SK-N-SH treated with all-trans-retinoic acid at 6 μM for 48 hours (cell line): ENCODE data around the gene PIK3R1.

ENCODE experiments used
- ATAC-seq: fragments of 200-7000 bp; cut with Tn5 transposase; 3 replicates; pipeline ENCODE4 v1.9.1; 2020; ENCODE audit warnings: mild to moderate bottlenecking, moderate library complexity
- ARNTL ChIP-seq: fragments of 450-650 bp; formaldehyde crosslinking; IDR thresholded peaks from 2 replicates; pipeline ENCODE4 v1.5.0; 2020; ENCODE audit warnings: low read depth, mild to moderate bottlenecking, moderate library complexity, borderline replicate concordance
- BACH2 ChIP-seq: fragments of 250-450 bp; sonication (Bioruptor Pico); IDR thresholded peaks from 2 replicates; pipeline ENCODE4 v1.9.0; 2021; ENCODE audit warnings: mild to moderate bottlenecking, borderline replicate concordance
- CSDC2 ChIP-seq: fragments of 250-450 bp; sonication (Bioruptor Pico); IDR thresholded peaks from 2 replicates; pipeline ENCODE4 v1.5.0; 2020; ENCODE audit warnings: mild to moderate bottlenecking, moderate library complexity
- ESRRG ChIP-seq: fragments of 250-450 bp; sonication (Bioruptor Pico); IDR thresholded peaks from 2 replicates; pipeline ENCODE4 v1.6.1; 2021; ENCODE audit warnings: mild to moderate bottlenecking
- GLIS3 ChIP-seq: fragments of 250-450 bp; sonication (Bioruptor Pico); IDR thresholded peaks from 2 replicates; pipeline ENCODE4 v1.5.0; 2020; ENCODE audit warnings: mild to moderate bottlenecking, moderate library complexity
- ISL1 ChIP-seq: fragments of 250-450 bp; sonication (Bioruptor Pico); IDR thresholded peaks from 2 replicates; pipeline ENCODE4 v2.1.2; 2022; ENCODE audit warnings: mild to moderate bottlenecking, moderate library complexity
- OSR1 ChIP-seq: fragments of 250-450 bp; sonication (Bioruptor Pico); IDR thresholded peaks from 2 replicates; pipeline ENCODE4 v1.8.0; 2022; ENCODE audit warnings: moderate library complexity, mild to moderate bottlenecking, inconsistent platforms
- PPARA ChIP-seq: fragments of 250-450 bp; sonication (Bioruptor Pico); IDR thresholded peaks from 2 replicates; pipeline ENCODE4 v1.5.0; 2020; ENCODE audit warnings: mild to moderate bottlenecking, borderline replicate concordance
- RARB ChIP-seq: fragments of 250-450 bp; sonication (Bioruptor Pico); IDR thresholded peaks from 2 replicates; pipeline ENCODE4 v1.8.0; 2021; ENCODE audit warnings: mild to moderate bottlenecking, moderate library complexity
- SNAI2 ChIP-seq: fragments of 250-450 bp; sonication (Bioruptor Pico); IDR thresholded peaks from 2 replicates; pipeline ENCODE4 v1.5.0; 2020; ENCODE audit warnings: mild to moderate bottlenecking, moderate library complexity
- TCF4 ChIP-seq: fragments of 250-450 bp; sonication (Bioruptor Pico); IDR thresholded peaks from 2 replicates; pipeline ENCODE4 v1.8.0; 2021; ENCODE audit warnings: mild to moderate bottlenecking, moderate library complexity, borderline replicate concordance
- TOX ChIP-seq: fragments of 250-450 bp; sonication (Bioruptor Pico); IDR thresholded peaks from 2 replicates; pipeline ENCODE4 v1.8.0; 2021; ENCODE audit warnings: mild to moderate bottlenecking, moderate library complexity, borderline replicate concordance
- ZC3H10 ChIP-seq: fragments of 250-450 bp; sonication (Bioruptor Pico); IDR thresholded peaks from 2 replicates; pipeline ENCODE4 v1.5.1; 2021; ENCODE audit warnings: mild to moderate bottlenecking, moderate library complexity
- ZFP3 ChIP-seq: fragments of 250-450 bp; sonication (Bioruptor Pico); IDR thresholded peaks from 2 replicates; pipeline ENCODE4 v1.5.0; 2020; ENCODE audit warnings: mild to moderate bottlenecking, moderate library complexity
- ZFP30 ChIP-seq: fragments of 450-650 bp; formaldehyde crosslinking; IDR thresholded peaks from 2 replicates; pipeline ENCODE4 v1.5.0; 2022; ENCODE audit warnings: mild to moderate bottlenecking, moderate library complexity
- ZNF565 ChIP-seq: fragments of 450-650 bp; formaldehyde crosslinking; conservative IDR thresholded peaks from 2 replicates; pipeline ENCODE4 v1.5.0; 2020; ENCODE audit warnings: low read depth, mild to moderate bottlenecking, moderate library complexity
- ZNF8 ChIP-seq: fragments of 450-650 bp; formaldehyde crosslinking; IDR thresholded peaks from 2 replicates; pipeline ENCODE4 v1.5.0; 2020; ENCODE audit warnings: mild to moderate bottlenecking, moderate library complexity
- TF ChIP-seq, protein P1 (sequence below): fragments of 250-450 bp; sonication (Bioruptor Pico); IDR thresholded peaks from 2 replicates; pipeline ENCODE4 v1.5.1; 2020; ENCODE audit warnings: low read depth, mild to moderate bottlenecking, moderate library complexity
- TF ChIP-seq, protein P2 (sequence below): fragments of 250-450 bp; sonication (Bioruptor Pico); IDR thresholded peaks from 2 replicates; pipeline ENCODE4 v1.8.0; 2020; ENCODE audit warnings: mild to moderate bottlenecking, moderate library complexity, borderline replicate concordance
- TF ChIP-seq, protein P3 (sequence below): fragments of 250-450 bp; sonication (Bioruptor Pico); IDR thresholded peaks from 2 replicates; pipeline ENCODE4 v1.8.0; 2021; ENCODE audit warnings: low read depth, mild to moderate bottlenecking, moderate library complexity, borderline replicate concordance
- TF ChIP-seq, protein P4 (sequence below): fragments of 250-450 bp; sonication (Bioruptor Pico); IDR thresholded peaks from 2 replicates; pipeline ENCODE4 v1.5.1; 2021; ENCODE audit warnings: mild to moderate bottlenecking, moderate library complexity
- TF ChIP-seq, protein P5 (sequence below): fragments of 250-450 bp; sonication (Bioruptor Pico); IDR thresholded peaks from 2 replicates; pipeline ENCODE4 v1.5.0; 2020; ENCODE audit warnings: mild to moderate bottlenecking, moderate library complexity

PIK3R1 gene

DNA sequence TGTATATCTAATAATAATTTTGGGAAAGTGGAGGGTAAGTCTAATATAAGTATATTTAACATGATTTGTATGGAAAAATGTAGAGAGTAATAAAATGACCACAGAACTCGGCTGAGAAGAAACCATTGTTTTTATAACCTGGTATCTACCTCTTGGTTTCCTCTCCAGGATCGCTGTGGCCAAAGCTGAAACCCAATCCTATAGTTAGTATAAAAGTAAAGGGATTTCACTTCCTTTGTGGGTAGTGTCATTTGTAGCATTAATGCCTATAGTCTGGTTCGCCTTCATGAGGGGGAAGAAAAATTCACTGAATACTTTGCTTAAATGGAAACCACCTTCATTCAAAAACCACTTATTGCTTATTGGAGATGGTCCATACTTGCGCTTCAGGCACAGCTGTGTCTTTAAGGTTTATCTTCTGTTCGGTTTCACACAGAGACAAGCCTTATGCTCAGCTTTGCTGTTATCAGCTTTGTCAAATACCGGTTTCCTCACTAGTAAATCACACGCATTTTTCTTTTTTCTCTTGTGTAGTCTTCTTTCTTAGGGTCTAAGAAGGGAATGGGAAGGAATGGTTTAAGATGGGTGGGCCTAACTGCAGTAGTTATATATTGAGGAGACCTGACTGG lies 12.1 kb downstream of the PIK3R1 start:
- TF ChIP-seq ESRRG (CRISPR knock-in tag) (no peak), BACH2 (no peak), ZNF565 (CRISPR knock-in tag) (no peak), ZC3H10 (CRISPR knock-in tag) (no peak), OSR1 (CRISPR knock-in tag) (no peak), ISL1 (CRISPR knock-in tag) (no peak), RARB (CRISPR knock-in tag) (no peak), ZFP3 (CRISPR knock-in tag) (no peak), PPARA (CRISPR knock-in tag) (no peak), TOX (CRISPR knock-in tag) (no peak), ZFP30 (no peak), SNAI2 (CRISPR knock-in tag) (no peak), CSDC2 (CRISPR knock-in tag) (no peak), GLIS3 (CRISPR knock-in tag) (no peak)
- TF ChIP-seq, protein P1, sequence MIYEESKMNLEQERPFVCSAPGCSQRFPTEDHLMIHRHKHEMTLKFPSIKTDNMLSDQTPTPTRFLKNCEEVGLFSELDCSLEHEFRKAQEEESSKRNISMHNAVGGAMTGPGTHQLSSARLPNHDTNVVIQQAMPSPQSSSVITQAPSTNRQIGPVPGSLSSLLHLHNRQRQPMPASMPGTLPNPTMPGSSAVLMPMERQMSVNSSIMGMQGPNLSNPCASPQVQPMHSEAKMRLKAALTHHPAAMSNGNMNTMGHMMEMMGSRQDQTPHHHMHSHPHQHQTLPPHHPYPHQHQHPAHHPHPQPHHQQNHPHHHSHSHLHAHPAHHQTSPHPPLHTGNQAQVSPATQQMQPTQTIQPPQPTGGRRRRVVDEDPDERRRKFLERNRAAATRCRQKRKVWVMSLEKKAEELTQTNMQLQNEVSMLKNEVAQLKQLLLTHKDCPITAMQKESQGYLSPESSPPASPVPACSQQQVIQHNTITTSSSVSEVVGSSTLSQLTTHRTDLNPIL = no peak
- TF ChIP-seq, protein P2, sequence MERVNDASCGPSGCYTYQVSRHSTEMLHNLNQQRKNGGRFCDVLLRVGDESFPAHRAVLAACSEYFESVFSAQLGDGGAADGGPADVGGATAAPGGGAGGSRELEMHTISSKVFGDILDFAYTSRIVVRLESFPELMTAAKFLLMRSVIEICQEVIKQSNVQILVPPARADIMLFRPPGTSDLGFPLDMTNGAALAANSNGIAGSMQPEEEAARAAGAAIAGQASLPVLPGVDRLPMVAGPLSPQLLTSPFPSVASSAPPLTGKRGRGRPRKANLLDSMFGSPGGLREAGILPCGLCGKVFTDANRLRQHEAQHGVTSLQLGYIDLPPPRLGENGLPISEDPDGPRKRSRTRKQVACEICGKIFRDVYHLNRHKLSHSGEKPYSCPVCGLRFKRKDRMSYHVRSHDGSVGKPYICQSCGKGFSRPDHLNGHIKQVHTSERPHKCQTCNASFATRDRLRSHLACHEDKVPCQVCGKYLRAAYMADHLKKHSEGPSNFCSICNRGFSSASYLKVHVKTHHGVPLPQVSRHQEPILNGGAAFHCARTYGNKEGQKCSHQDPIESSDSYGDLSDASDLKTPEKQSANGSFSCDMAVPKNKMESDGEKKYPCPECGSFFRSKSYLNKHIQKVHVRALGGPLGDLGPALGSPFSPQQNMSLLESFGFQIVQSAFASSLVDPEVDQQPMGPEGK = no peak
- TF ChIP-seq, protein P3, sequence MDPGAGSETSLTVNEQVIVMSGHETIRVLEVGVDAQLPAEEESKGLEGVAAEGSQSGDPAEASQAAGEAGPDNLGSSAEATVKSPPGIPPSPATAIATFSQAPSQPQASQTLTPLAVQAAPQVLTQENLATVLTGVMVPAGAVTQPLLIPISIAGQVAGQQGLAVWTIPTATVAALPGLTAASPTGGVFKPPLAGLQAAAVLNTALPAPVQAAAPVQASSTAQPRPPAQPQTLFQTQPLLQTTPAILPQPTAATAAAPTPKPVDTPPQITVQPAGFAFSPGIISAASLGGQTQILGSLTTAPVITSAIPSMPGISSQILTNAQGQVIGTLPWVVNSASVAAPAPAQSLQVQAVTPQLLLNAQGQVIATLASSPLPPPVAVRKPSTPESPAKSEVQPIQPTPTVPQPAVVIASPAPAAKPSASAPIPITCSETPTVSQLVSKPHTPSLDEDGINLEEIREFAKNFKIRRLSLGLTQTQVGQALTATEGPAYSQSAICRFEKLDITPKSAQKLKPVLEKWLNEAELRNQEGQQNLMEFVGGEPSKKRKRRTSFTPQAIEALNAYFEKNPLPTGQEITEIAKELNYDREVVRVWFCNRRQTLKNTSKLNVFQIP (CRISPR knock-in tag) = no peak
- TF ChIP-seq, protein P4, sequence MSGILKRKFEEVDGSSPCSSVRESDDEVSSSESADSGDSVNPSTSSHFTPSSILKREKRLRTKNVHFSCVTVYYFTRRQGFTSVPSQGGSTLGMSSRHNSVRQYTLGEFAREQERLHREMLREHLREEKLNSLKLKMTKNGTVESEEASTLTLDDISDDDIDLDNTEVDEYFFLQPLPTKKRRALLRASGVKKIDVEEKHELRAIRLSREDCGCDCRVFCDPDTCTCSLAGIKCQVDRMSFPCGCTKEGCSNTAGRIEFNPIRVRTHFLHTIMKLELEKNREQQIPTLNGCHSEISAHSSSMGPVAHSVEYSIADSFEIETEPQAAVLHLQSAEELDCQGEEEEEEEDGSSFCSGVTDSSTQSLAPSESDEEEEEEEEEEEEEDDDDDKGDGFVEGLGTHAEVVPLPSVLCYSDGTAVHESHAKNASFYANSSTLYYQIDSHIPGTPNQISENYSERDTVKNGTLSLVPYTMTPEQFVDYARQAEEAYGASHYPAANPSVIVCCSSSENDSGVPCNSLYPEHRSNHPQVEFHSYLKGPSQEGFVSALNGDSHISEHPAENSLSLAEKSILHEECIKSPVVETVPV = no peak
- TF ChIP-seq, protein P5, sequence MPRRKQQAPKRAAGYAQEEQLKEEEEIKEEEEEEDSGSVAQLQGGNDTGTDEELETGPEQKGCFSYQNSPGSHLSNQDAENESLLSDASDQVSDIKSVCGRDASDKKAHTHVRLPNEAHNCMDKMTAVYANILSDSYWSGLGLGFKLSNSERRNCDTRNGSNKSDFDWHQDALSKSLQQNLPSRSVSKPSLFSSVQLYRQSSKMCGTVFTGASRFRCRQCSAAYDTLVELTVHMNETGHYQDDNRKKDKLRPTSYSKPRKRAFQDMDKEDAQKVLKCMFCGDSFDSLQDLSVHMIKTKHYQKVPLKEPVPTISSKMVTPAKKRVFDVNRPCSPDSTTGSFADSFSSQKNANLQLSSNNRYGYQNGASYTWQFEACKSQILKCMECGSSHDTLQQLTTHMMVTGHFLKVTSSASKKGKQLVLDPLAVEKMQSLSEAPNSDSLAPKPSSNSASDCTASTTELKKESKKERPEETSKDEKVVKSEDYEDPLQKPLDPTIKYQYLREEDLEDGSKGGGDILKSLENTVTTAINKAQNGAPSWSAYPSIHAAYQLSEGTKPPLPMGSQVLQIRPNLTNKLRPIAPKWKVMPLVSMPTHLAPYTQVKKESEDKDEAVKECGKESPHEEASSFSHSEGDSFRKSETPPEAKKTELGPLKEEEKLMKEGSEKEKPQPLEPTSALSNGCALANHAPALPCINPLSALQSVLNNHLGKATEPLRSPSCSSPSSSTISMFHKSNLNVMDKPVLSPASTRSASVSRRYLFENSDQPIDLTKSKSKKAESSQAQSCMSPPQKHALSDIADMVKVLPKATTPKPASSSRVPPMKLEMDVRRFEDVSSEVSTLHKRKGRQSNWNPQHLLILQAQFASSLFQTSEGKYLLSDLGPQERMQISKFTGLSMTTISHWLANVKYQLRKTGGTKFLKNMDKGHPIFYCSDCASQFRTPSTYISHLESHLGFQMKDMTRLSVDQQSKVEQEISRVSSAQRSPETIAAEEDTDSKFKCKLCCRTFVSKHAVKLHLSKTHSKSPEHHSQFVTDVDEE (CRISPR knock-in tag) = no peak
- TF ChIP-seq, all 23 proteins: peak for 0
- ATAC-seq = no peak

DNA sequence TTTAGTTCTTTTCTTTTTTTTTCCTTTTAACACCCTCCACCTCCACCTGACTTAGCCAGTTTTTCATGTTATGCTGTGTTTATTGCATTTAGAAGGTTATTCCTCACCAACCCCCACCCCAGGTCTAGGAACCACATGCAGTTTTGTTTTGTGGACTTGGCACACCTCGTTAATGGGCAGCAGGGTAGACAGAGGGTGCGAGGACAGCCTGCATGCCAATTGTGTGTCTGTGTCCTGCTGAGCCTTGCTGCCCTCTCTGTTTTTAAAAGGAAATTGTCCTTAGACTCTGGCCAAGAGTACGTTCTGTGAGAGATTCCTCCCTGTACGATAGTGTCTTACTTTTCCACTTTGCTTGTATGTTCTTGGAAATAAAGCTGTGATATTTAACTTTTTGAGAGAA lies 13.9 kb downstream of the PIK3R1 start:
- no peak for TF ChIP-seq TCF4 (CRISPR knock-in tag)
- TF ChIP-seq CSDC2 (CRISPR knock-in tag) = no peak
- no peak for TF ChIP-seq BACH2
- TF ChIP-seq, protein P2 = no peak
- TF ChIP-seq ISL1 (CRISPR knock-in tag) = no peak
- ATAC-seq = no peak

DNA sequence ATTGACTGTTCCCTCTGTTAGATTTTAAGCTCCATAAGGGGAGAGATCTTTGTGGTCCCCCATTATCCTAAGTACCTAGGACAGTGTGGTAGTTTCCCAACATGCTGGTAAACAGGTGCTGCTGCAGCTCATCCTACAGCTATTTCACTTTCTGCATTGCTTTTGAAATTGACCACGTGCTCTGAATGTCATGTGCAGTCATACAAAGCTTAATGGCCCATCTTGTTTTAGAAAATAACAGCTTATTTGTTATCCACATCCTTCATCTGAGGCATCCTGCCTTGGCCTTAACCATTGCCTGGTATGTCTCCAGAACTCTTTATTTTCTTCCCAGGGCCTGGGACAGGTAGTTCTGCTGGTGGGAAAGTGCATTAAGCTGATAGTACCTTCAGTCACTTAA lies 14.7 kb downstream of the PIK3R1 start:
- TF ChIP-seq OSR1 (CRISPR knock-in tag) (no peak), ZFP3 (CRISPR knock-in tag) (no peak), GLIS3 (CRISPR knock-in tag) (no peak), CSDC2 (CRISPR knock-in tag) (no peak), PPARA (CRISPR knock-in tag) (no peak), ZNF8 (CRISPR knock-in tag) (no peak), ARNTL (CRISPR knock-in tag) (no peak)
- TF ChIP-seq, protein P5 (CRISPR knock-in tag) = no peak
- TF ChIP-seq, protein P3 (CRISPR knock-in tag) = no peak
- TF ChIP-seq, all 23 proteins: peak for 0
- no peak for ATAC-seq
